Neural progenitor cell (in vitro differentiated cells): ENCODE results near the gene MORC4.

Source experiments
- CTCF ChIP-seq: fragments of 200-600 bp; sonication (generic); IDR thresholded peaks from 2 replicates; pipeline ENCODE4 v1.5.1; 2017; ENCODE audit warnings: antibody characterized with exemption, mild to moderate bottlenecking
- EZH2 ChIP-seq: fragments of 200-600 bp; sonication (generic); IDR thresholded peaks from 2 replicates; pipeline ENCODE4 v1.6.1; 2017; ENCODE audit warnings: antibody characterized with exemption, mild to moderate bottlenecking, moderate library complexity

GRCh38 chrX:106995678-106996077 lies 4.3 kb downstream of the MORC4 start:
- TF ChIP-seq CTCF, result no peak
- no peak for TF ChIP-seq EZH2
